ENCODE results near the gene BOD1.

- TF ChIP-seq CEBPB (IDR thresholded peaks at IDR 0.05): no peak
- TF ChIP-seq YY1 (IDR thresholded peaks at IDR 0.05; ENCODE audit: low read depth): no peak
- TF ChIP-seq, protein P1, sequence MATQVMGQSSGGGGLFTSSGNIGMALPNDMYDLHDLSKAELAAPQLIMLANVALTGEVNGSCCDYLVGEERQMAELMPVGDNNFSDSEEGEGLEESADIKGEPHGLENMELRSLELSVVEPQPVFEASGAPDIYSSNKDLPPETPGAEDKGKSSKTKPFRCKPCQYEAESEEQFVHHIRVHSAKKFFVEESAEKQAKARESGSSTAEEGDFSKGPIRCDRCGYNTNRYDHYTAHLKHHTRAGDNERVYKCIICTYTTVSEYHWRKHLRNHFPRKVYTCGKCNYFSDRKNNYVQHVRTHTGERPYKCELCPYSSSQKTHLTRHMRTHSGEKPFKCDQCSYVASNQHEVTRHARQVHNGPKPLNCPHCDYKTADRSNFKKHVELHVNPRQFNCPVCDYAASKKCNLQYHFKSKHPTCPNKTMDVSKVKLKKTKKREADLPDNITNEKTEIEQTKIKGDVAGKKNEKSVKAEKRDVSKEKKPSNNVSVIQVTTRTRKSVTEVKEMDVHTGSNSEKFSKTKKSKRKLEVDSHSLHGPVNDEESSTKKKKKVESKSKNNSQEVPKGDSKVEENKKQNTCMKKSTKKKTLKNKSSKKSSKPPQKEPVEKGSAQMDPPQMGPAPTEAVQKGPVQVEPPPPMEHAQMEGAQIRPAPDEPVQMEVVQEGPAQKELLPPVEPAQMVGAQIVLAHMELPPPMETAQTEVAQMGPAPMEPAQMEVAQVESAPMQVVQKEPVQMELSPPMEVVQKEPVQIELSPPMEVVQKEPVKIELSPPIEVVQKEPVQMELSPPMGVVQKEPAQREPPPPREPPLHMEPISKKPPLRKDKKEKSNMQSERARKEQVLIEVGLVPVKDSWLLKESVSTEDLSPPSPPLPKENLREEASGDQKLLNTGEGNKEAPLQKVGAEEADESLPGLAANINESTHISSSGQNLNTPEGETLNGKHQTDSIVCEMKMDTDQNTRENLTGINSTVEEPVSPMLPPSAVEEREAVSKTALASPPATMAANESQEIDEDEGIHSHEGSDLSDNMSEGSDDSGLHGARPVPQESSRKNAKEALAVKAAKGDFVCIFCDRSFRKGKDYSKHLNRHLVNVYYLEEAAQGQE (IDR thresholded peaks at IDR 0.05; ENCODE audit: low read depth): no peak
- no peak for TF ChIP-seq TAF1 (IDR thresholded peaks at IDR 0.05; ENCODE audit: low read depth)
- no peak for TF ChIP-seq ZBTB7A (IDR thresholded peaks at IDR 0.05; ENCODE audit: low read depth)
- TF ChIP-seq RAD21 (IDR thresholded peaks at IDR 0.05; ENCODE audit: low read depth): no peak
- TF ChIP-seq EP300 (IDR thresholded peaks at IDR 0.05; ENCODE audit: borderline replicate concordance): no peak
- TF ChIP-seq TEAD4 (IDR thresholded peaks at IDR 0.05): no peak
- TF ChIP-seq, protein P2, sequence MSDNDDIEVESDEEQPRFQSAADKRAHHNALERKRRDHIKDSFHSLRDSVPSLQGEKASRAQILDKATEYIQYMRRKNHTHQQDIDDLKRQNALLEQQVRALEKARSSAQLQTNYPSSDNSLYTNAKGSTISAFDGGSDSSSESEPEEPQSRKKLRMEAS (IDR thresholded peaks at IDR 0.05): no peak
- TF ChIP-seq EGR1 (IDR thresholded peaks at IDR 0.05): no peak
Measured at GRCh38 chr5:173583346-173583745, 33.1 kb downstream of the BOD1 start.
